Right ventricle myocardium superior (tissue), 1 donor: ENCODE results near the gene GCNT3. TPM values are rescaled to one million over a fixed set of nuclear protein-coding genes. Genes with fewer than 3 reads are reported as not detected.

Experiments
- ATAC-seq: fragments of 200-7000 bp; cut with Tn5 transposase; one replicate; pipeline ENCODE4 v1.9.1; 2020; ENCODE audit warnings: mild to moderate bottlenecking; ENCODE audit not compliant: poor library complexity
- DNase-seq: peaks from one replicate; pipeline ENCODE4 v3.0.0-alpha.2; 2020
- intact Hi-C: fragments of 100-400 bp; cut with DNase I; formaldehyde crosslinking; loops from one replicate; pipeline ENCODE4 v1.11.2; 2022
- long read RNA-seq: library from polyadenylated mRNA; unstranded; transcript quantifications from one replicate; pipeline ENCODE4 v2.0.0, GENCODE V29; 2021
- total RNA-seq: library from RNA; stranded (reverse); fragmentation: NEBNext Ultra II Directional; extraction: Animal tissue kit (Norgen Biotek cat#: 25700); gene quantifications from one replicate; pipeline ENCODE4 v1.2.1, GENCODE V29; 2021
- donor health status: DM: no; HTN: yes; CAD: no; lungs with severe emphysema.

The GCNT3 gene
- total RNA-seq: not detected
- long read RNA-seq: 0 reads

GRCh38 chr15:59611276-59612260 is at the start of gene GCNT3:
TSS of gene GCNT3 (plus strand) at chr15:59611783. CDS start at chr15:59618239, 6,456 bp downstream.
- no peak for ATAC-seq
- DNase-seq: no peak
- intact Hi-C loops: no loop called here

GRCh38 chr15:59562448-59563186 is 49.0 kb upstream of the GCNT3 start:
- DNase-seq: no peak
- no peak for ATAC-seq
- intact Hi-C loops: no loop called here

GRCh38 chr15:59565299-59565698 is 46.3 kb upstream of the GCNT3 start:
- ATAC-seq: no peak

GRCh38 chr15:59567324-59567723 is 44.3 kb upstream of the GCNT3 start:
- intact Hi-C loops: no loop called here
- no peak for DNase-seq
- no peak for ATAC-seq

More at GRCh38 chr15:59565299-59565698, 46.3 kb upstream of the GCNT3 start:
- intact Hi-C loops: no loop called here
- DNase-seq: no peak

- intact Hi-C loops: no loop called here
- ATAC-seq (no peak), DNase-seq (no peak)
These were observed 42.1 kb upstream of the GCNT3 start for GRCh38 chr15:59569477-59569876.

- intact Hi-C loops: no loop called here
- ATAC-seq: no peak
- DNase-seq: no peak
These were observed 41.3 kb upstream of the GCNT3 start for GRCh38 chr15:59570315-59570714.

- ATAC-seq (no peak), DNase-seq (no peak)
- intact Hi-C loops: no loop called here
These were observed 40.0 kb upstream of the GCNT3 start for GRCh38 chr15:59571606-59572005.

GRCh38 chr15:59583088-59583487 is 28.5 kb upstream of the GCNT3 start:
- intact Hi-C loops: no loop called here
- no peak for ATAC-seq
- no peak for DNase-seq

GRCh38 chr15:59587085-59587826 is 24.3 kb upstream of the GCNT3 start:
- no peak for ATAC-seq
- intact Hi-C loops: no loop called here

GRCh38 chr15:59590027-59590426 is 21.6 kb upstream of the GCNT3 start:
- intact Hi-C loops: no loop called here
- DNase-seq (no peak), ATAC-seq (no peak)

More at GRCh38 chr15:59587085-59587826, 24.3 kb upstream of the GCNT3 start:
- no peak for DNase-seq

GRCh38 chr15:59591356-59591755 is 20.2 kb upstream of the GCNT3 start:
- ATAC-seq (no peak), DNase-seq (no peak)
- intact Hi-C loops: no loop called here

GRCh38 chr15:59594493-59594942 is 17.1 kb upstream of the GCNT3 start:
- DNase-seq (no peak), ATAC-seq (peak; percentile 68)
- intact Hi-C loops: no loop called here

GRCh38 chr15:59594991-59595390 is 16.6 kb upstream of the GCNT3 start:
- intact Hi-C loops: no loop called here
- no peak for ATAC-seq
- no peak for DNase-seq

- ATAC-seq (peak; percentile 18), DNase-seq (no peak)
- intact Hi-C loops: no loop called here
These were observed 16.1 kb upstream of the GCNT3 start for GRCh38 chr15:59595434-59595915.

GRCh38 chr15:59596640-59597039 is 14.9 kb upstream of the GCNT3 start:
- intact Hi-C loops: no loop called here
- DNase-seq (no peak), ATAC-seq (no peak)

- DNase-seq: no peak
- no peak for ATAC-seq
- intact Hi-C loops: no loop called here
These were observed 13.1 kb upstream of the GCNT3 start for GRCh38 chr15:59598461-59598860.

- intact Hi-C loops: no loop called here
- ATAC-seq: no peak
- DNase-seq: no peak
These were observed 5.6 kb upstream of the GCNT3 start for GRCh38 chr15:59605994-59606393.

- no peak for DNase-seq
- intact Hi-C loops: no loop called here
- no peak for ATAC-seq
These were observed 1.6 kb upstream of the GCNT3 start for GRCh38 chr15:59609730-59610712.
